GM19395 (cell line): Measurements from ENCODE around the gene TBXA2R.
"Not testable (repeated sequence)": the region's sequence is repeated elsewhere in the genome, so short reads cannot be mapped to it uniquely, and the experiment has no call there.

Experiments
- ATAC-seq: cut with Tn5 transposase; IDR thresholded peaks from one replicate; pipeline ENCODE4 v1.9.1; 2021; ENCODE audit warnings: mild to moderate bottlenecking, moderate library complexity; ENCODE audit not compliant: unreplicated experiment

TBXA2R gene

GRCh38 chr19:3584036-3584802, 22.5 kb downstream of the TBXA2R start:
- not testable (repeated sequence) for ATAC-seq

- not testable (repeated sequence) for ATAC-seq
These were observed 24.9 kb downstream of the TBXA2R start for GRCh38 chr19:3581792-3582191.

- ATAC-seq, result no peak
These were observed 26.3 kb downstream of the TBXA2R start for GRCh38 chr19:3580156-3580934.

GRCh38 chr19:3578390-3578789, 28.3 kb downstream of the TBXA2R start:
- ATAC-seq, result no peak

GRCh38 chr19:3577723-3578344, 28.8 kb downstream of the TBXA2R start:
- ATAC-seq, result no peak

GRCh38 chr19:3576696-3577443, 29.8 kb downstream of the TBXA2R start:
- no peak for ATAC-seq

- no peak for ATAC-seq
These were observed 30.6 kb downstream of the TBXA2R start for GRCh38 chr19:3575949-3576673.

- no peak for ATAC-seq
These were observed 31.4 kb downstream of the TBXA2R start for GRCh38 chr19:3575260-3575741.

GRCh38 chr19:3573858-3574637, 32.6 kb downstream of the TBXA2R start:
- no peak for ATAC-seq

- peak; percentile 16 for ATAC-seq
These were observed 33.4 kb downstream of the TBXA2R start for GRCh38 chr19:3573162-3573857.

GRCh38 chr19:3572855-3573161, 33.9 kb downstream of the TBXA2R start, which contains the start of gene HMG20B:
TSS of gene HMG20B (plus strand) at chr19:3572944. CDS start at chr19:3573310, 366 bp downstream.
- no peak for ATAC-seq

- peak; percentile 89 for ATAC-seq
These were observed 34.4 kb downstream of the TBXA2R start for GRCh38 chr19:3572132-3572854.

- ATAC-seq, result no peak
These were observed 36.1 kb downstream of the TBXA2R start for GRCh38 chr19:3570606-3571011.

- not testable (repeated sequence) for ATAC-seq
These were observed 36.6 kb downstream of the TBXA2R start for GRCh38 chr19:3570042-3570441.

- ATAC-seq, result no peak
These were observed 41.5 kb downstream of the TBXA2R start for GRCh38 chr19:3565139-3565538.

GRCh38 chr19:3563709-3564524, 42.8 kb downstream of the TBXA2R start:
- no peak for ATAC-seq
